SU-DHL-6 (cell line): ENCODE data around the gene SETMAR.

Experiments
- CTCF ChIP-seq: fragments of 200-600 bp; sonication (generic); IDR thresholded peaks from one replicate; pipeline ENCODE4 v1.5.1; 2017; ENCODE audit warnings: antibody characterized with exemption, mild to moderate bottlenecking, low read length, moderate library complexity; ENCODE audit not compliant: insufficient read depth, poor library complexity, severe bottlenecking
- EZH2phosphoT487 ChIP-seq: fragments of 200-600 bp; sonication (generic), shearing (Covaris generic); conservative IDR thresholded peaks from 2 replicates; pipeline ENCODE4 v1.6.1; 2018; ENCODE audit warnings: mild to moderate bottlenecking, antibody characterized with exemption, low read length, moderate library complexity, mixed read lengths

DNA sequence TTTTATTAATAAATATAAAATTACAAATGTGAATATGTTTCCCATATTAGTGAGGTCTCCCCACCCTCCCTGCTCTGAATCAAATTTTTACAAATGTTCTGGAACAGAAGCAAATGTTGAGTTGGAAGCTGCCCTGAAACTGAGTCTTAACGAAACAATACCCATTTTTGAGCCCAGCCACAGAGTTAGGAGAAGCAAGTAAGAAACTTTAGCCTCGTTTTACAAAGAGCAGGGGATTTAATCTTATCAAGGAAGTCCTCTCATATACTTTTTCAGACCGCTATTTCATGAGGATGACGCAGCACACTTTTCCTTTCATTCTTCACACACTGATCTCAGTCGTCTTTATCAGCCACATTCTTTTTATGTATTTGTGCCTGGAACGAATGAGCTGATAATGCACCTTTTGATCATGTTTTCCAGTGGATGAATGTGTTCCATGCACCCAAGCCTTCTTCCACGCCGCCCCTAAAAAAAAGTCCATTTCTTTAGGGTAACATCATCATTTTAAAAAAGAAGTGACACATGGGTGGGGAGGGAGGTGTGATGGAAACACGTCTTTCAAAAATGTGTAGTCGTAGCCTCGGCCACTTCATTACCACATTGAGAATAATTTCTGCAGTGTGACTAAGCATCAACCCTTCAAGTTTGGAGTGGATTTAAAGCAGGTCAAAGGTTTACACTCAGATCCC lies 48.1 kb downstream of the SETMAR start:
- TF ChIP-seq CTCF (no peak), EZH2phosphoT487 (no peak)
